ENCODE results near the gene CLDN17. TPM values are rescaled to one million over a fixed set of nuclear protein-coding genes. Genes with fewer than 3 reads are reported as not detected.

CLDN17 gene
- total RNA-seq, 4 donors from 2014 or later, result not detected

- TF ChIP-seq CTCF (IDR thresholded peaks at IDR 0.05) (no peak), POLR2A (IDR thresholded peaks at IDR 0.05) (no peak)
- H3K36me3 ChIP-seq, result no peaks in the 10 kb centered on the region
- H3K27ac ChIP-seq, result no peak overlapping the region
- H3K9me3 ChIP-seq, result no peaks in the 10 kb centered on the region
- H3K27me3 ChIP-seq, result no peaks in the 10 kb centered on the region
- no peak for DNase-seq
- no peak overlapping the region for H3K4me3 ChIP-seq
- no peaks in the 10 kb centered on the region for H3K4me1 ChIP-seq
- intact Hi-C loops (cut with DNase I; ENCODE audit: low total_unique reads), result no loop called here
Measured at GRCh38 chr21:30153697-30154340, 12.8 kb downstream of the CLDN17 start.

GRCh38 chr21:30152792-30153191 is 13.8 kb downstream of the CLDN17 start:
- Histone ChIP-seq H3K9me3 (no peaks in the 10 kb centered on the region), H3K27ac (no peak overlapping the region), H3K36me3 (no peaks in the 10 kb centered on the region), H3K4me1 (no peaks in the 10 kb centered on the region), H3K27me3 (no peaks in the 10 kb centered on the region), H3K4me3 (no peak overlapping the region)
- intact Hi-C loops (cut with DNase I; ENCODE audit: low total_unique reads), result no loop called here
- DNase-seq, result no peak
- TF ChIP-seq CTCF (IDR thresholded peaks at IDR 0.05) (no peak), POLR2A (IDR thresholded peaks at IDR 0.05) (no peak)

- no peaks in the 10 kb centered on the region for H3K4me1 ChIP-seq
- intact Hi-C loops (cut with DNase I; ENCODE audit: low total_unique reads), result no loop called here
- no peak overlapping the region for H3K4me3 ChIP-seq
- H3K9me3 ChIP-seq, result no peaks in the 10 kb centered on the region
- H3K27me3 ChIP-seq, result no peaks in the 10 kb centered on the region
- no peaks in the 10 kb centered on the region for H3K36me3 ChIP-seq
- no peak overlapping the region for H3K27ac ChIP-seq
- no peak for DNase-seq
- TF ChIP-seq POLR2A (IDR thresholded peaks at IDR 0.05), result no peak
Measured at GRCh38 chr21:30148906-30149305, 17.7 kb downstream of the CLDN17 start.

GRCh38 chr21:30146558-30147282 is 19.9 kb downstream of the CLDN17 start:
- no peaks in the 10 kb centered on the region for H3K27me3 ChIP-seq
- H3K4me1 ChIP-seq, result no peaks in the 10 kb centered on the region
- TF ChIP-seq CTCF (IDR thresholded peaks at IDR 0.05), result no peak
- no peak for TF ChIP-seq POLR2A (IDR thresholded peaks at IDR 0.05)
- no peak overlapping the region for H3K27ac ChIP-seq
- no peak for DNase-seq
- H3K36me3 ChIP-seq, result no peaks in the 10 kb centered on the region
- intact Hi-C loops (cut with DNase I; ENCODE audit: low total_unique reads), result no loop called here
- H3K9me3 ChIP-seq, result no peaks in the 10 kb centered on the region
- no peak overlapping the region for H3K4me3 ChIP-seq

- Histone ChIP-seq H3K27me3 (no peaks in the 10 kb centered on the region), H3K9me3 (no peaks in the 10 kb centered on the region), H3K36me3 (no peaks in the 10 kb centered on the region), H3K27ac (no peak overlapping the region), H3K4me3 (no peak overlapping the region), H3K4me1 (no peaks in the 10 kb centered on the region)
- intact Hi-C loops (cut with DNase I; ENCODE audit: low total_unique reads), result no loop called here
- no peak for DNase-seq
- TF ChIP-seq POLR2A (IDR thresholded peaks at IDR 0.05) (no peak), CTCF (IDR thresholded peaks at IDR 0.05) (no peak)
Measured at GRCh38 chr21:30138483-30138882, 28.1 kb downstream of the CLDN17 start.

Data from uterus (tissue), 4 donors.